Nucleus accumbens (tissue), 56 donors: ENCODE data around the gene HSPA2.
"Not testable (repeated sequence)": the region's sequence is repeated elsewhere in the genome, so short reads cannot be mapped to it uniquely, and the experiment has no call there.

Experiments used
- DNase-seq, 56 donors: peaks; one replicate each; lab custom pipeline; 2025; lab: John Stamatoyannopoulos, UW

HSPA2 gene

GRCh38 chr14:64550621-64551333 is 10.2 kb downstream of the HSPA2 start:
- no peak for DNase-seq

DNA sequence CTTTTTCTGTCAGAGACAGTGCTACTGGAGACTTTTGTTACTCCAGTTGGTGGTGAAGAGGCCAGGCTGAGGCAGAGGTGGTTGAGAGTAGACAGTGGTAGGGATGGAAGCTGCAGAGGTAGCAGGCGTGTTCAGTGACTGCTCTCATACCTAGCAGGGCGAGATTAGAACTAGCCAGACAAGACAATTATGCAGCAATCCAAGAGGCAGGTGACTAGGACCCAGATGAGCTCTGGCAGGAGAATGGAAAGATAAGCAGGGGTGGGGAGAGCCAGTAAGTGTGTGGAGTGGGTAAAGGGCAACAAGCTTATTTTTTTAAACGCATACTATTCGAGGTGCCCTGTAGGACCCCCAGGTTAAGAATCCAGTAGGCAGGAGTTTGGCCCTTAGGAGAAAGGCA is 14.0 kb downstream of the HSPA2 start:
- no peak for DNase-seq

- DNase-seq: no peak
Observed at GRCh38 chr14:64556526-64556925, 16.0 kb downstream of the HSPA2 start.

DNA sequence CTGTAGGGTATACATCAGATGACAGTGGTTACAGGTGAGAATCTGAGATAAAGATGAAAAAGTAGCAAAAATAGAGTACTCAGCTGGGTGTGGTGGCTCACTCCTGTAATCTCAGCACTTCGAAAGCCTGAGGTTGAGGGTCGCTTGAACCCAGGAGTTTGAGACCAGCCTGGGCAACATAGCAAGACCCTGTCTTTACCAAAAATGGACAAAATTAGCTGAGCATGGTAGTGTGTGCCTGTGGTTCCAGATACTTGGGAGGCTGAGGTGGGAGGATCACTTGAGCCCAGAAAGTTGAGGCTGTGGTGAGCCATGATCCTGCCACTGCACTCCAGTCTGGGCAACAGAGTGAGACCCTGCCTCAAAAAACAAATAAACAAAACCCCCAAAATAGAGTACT is 17.7 kb downstream of the HSPA2 start:
- not testable (repeated sequence) for DNase-seq

DNA sequence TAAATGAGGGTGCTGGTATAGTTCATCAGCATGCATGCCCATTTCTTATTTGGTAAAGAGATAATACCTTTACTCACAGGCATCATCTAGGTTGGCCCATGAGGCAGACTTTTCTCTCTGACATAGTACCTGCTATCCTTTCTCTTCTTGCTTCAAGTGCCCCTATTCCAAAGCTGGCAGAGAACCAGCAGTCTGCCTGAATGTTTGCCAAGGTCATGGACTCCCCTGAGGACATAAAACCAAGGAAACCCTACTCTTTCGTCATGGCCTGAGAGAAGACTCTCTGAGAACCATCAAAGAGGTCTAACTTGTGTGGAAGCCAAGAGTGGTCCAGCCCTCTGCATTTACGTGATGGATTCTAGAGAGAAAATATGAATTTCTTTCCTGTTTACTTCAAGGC is 21.1 kb downstream of the HSPA2 start:
- DNase-seq: no peak

- DNase-seq: no peak
Observed at GRCh38 chr14:64562436-64562835, 21.9 kb downstream of the HSPA2 start.

DNA sequence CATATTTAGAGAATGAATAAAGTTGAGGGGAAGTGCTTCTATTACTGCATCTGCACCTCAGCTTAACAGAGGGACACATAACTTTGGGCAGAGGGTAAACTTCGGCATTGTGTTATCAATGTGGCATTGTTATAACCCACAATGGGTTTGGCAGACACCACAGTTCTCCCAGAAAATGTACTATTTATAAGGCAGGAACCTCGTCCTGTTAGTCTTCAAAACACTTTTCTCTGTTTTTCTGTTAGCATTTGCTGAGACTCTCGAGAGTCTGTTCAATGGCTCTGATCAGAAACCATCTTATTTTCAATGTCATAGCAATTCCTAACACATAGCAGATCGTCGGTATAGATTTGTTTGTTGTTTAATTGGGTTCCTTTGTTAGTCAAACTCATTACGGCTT is 23.2 kb downstream of the HSPA2 start:
- peak in 4 of 56 donors; percentile 7 to 25 (median 10) for DNase-seq

- DNase-seq: peak in 17 of 56 donors; percentile 5 to 46 (median 21)
Observed at GRCh38 chr14:64566651-64567122, 26.1 kb downstream of the HSPA2 start.

GRCh38 chr14:64569138-64569631 is 28.6 kb downstream of the HSPA2 start:
- peak in 40 of 56 donors; percentile 5 to 67 (median 34) for DNase-seq

GRCh38 chr14:64569646-64570045 is 29.1 kb downstream of the HSPA2 start:
- not testable (repeated sequence) for DNase-seq

GRCh38 chr14:64572386-64573104 is 32.0 kb downstream of the HSPA2 start:
- DNase-seq: peak in 37 of 56 donors; percentile 4 to 68 (median 33)

DNA sequence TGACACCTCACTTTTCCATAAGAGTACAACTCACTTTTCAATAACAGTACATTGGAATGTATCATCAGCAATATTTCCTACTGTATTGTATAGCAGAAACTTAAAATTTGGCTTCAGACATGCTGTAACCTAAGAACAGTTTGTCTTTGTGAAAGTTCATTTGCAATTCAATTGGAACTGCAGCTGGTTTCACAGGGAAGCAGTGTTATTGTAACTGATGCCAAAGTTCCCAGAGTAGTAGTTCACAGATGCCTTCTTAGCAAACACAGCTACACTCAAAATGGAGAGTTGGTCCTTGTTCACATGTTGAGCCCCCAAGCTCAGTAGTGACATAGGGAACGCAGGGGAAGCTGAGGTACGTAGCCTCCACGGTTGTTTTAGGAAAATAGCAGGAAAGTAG is 32.6 kb downstream of the HSPA2 start:
- peak in 38 of 56 donors; percentile 11 to 71 (median 37) for DNase-seq

GRCh38 chr14:64574371-64575107 is 34.0 kb downstream of the HSPA2 start:
- no peak for DNase-seq

- no peak for DNase-seq
Observed at GRCh38 chr14:64577211-64577610, 36.7 kb downstream of the HSPA2 start.

- DNase-seq: no peak
Observed at GRCh38 chr14:64580467-64580866, 39.9 kb downstream of the HSPA2 start.

GRCh38 chr14:64581363-64581762 is 40.8 kb downstream of the HSPA2 start:
- DNase-seq: no peak

- DNase-seq: no peak
Observed at GRCh38 chr14:64581817-64582216, 41.3 kb downstream of the HSPA2 start.

DNA sequence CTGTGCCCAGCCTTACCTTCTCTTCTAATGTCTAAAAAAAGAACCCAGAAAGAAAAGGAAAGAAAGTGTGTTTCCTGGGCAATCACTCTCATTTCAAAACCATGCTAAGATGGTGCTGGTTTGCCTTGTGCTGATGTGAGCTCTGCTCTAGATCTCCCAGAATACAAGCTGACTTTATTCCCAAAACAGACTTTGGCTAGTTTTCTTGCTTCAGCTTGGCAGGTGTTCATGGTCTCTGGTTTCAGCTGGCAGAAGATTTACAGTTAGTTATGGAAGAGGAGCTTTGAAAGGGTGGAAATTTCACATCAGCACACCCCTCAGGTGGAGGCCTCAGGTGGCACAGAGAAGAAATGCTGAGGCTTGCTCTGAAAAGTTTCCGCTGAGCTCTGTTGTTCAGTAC is 43.6 kb downstream of the HSPA2 start:
- DNase-seq: no peak

GRCh38 chr14:64591809-64592208 is 51.3 kb downstream of the HSPA2 start:
- DNase-seq: peak in 2 of 56 donors; percentile 13 to 37
